ENCODE data around the gene TM2D3. TPM values are rescaled to one million over a fixed set of nuclear protein-coding genes. Genes with fewer than 3 reads are reported as not detected.

Gene TM2D3
- total RNA-seq, 1 experiment from 2014 or later, result 23.1 TPM

GRCh38 chr15:101651554-101652097 lies 555 bp downstream of the TM2D3 start:
- no peak for TF ChIP-seq NR1H2 (CRISPR knock-in tag; IDR thresholded peaks at IDR 0.05)
- TF ChIP-seq KAT7 (CRISPR knock-in tag; IDR thresholded peaks at IDR 0.05; ENCODE audit: borderline replicate concordance), result no peak
- TF ChIP-seq, protein P1, sequence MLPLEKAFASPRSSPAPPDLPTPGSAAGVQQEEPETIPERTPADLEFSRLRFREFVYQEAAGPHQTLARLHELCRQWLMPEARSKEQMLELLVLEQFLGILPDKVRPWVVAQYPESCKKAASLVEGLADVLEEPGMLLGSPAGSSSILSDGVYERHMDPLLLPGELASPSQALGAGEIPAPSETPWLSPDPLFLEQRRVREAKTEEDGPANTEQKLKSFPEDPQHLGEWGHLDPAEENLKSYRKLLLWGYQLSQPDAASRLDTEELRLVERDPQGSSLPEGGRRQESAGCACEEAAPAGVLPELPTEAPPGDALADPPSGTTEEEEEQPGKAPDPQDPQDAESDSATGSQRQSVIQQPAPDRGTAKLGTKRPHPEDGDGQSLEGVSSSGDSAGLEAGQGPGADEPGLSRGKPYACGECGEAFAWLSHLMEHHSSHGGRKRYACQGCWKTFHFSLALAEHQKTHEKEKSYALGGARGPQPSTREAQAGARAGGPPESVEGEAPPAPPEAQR (CRISPR knock-in tag; IDR thresholded peaks at IDR 0.05), result no peak
- TF ChIP-seq CREM (CRISPR knock-in tag; IDR thresholded peaks at IDR 0.05), result no peak
- TF ChIP-seq AFF4 (CRISPR knock-in tag; IDR thresholded peaks at IDR 0.05; ENCODE audit: borderline replicate concordance), result no peak
- POLR2A ChIA-PET, result no interaction called here
- peak overlapping the region; percentile 93 for H3K27ac Mint-ChIP-seq
- H3K27me3 Mint-ChIP-seq (ENCODE audit: low read depth), result no peaks in the 10 kb centered on the region
- H3K4me1 Mint-ChIP-seq, result peaks cover 11% of the 10 kb centered on the region
- H3K9me3 Mint-ChIP-seq, result no peaks in the 10 kb centered on the region
- ATAC-seq, result peak; percentile 55
- H3K36me3 Mint-ChIP-seq, result peaks cover 12% of the 10 kb centered on the region
- CTCF ChIA-PET, result interaction anchor here (0.6 to 1.0 kb wide), 2 partner anchors 353 to 363 kb away, joined by 3 to 4 read pairs; no protein-coding TSS in a partner anchor
- no peak for DNase-seq (ENCODE audit: low spot score)
- peak overlapping the region; percentile 91 for H3K4me3 Mint-ChIP-seq

GRCh38 chr15:101650145-101650544 lies 2.0 kb downstream of the TM2D3 start:
- DNase-seq (ENCODE audit: low spot score) (no peak), ATAC-seq (no peak)
- no peaks in the 10 kb centered on the region for H3K9me3 Mint-ChIP-seq
- H3K4me3 Mint-ChIP-seq, result no peak overlapping the region
- peaks cover 11% of the 10 kb centered on the region for H3K4me1 Mint-ChIP-seq
- no peak for TF ChIP-seq ATF1 (CRISPR knock-in tag; IDR thresholded peaks at IDR 0.05)
- TF ChIP-seq, protein P2, sequence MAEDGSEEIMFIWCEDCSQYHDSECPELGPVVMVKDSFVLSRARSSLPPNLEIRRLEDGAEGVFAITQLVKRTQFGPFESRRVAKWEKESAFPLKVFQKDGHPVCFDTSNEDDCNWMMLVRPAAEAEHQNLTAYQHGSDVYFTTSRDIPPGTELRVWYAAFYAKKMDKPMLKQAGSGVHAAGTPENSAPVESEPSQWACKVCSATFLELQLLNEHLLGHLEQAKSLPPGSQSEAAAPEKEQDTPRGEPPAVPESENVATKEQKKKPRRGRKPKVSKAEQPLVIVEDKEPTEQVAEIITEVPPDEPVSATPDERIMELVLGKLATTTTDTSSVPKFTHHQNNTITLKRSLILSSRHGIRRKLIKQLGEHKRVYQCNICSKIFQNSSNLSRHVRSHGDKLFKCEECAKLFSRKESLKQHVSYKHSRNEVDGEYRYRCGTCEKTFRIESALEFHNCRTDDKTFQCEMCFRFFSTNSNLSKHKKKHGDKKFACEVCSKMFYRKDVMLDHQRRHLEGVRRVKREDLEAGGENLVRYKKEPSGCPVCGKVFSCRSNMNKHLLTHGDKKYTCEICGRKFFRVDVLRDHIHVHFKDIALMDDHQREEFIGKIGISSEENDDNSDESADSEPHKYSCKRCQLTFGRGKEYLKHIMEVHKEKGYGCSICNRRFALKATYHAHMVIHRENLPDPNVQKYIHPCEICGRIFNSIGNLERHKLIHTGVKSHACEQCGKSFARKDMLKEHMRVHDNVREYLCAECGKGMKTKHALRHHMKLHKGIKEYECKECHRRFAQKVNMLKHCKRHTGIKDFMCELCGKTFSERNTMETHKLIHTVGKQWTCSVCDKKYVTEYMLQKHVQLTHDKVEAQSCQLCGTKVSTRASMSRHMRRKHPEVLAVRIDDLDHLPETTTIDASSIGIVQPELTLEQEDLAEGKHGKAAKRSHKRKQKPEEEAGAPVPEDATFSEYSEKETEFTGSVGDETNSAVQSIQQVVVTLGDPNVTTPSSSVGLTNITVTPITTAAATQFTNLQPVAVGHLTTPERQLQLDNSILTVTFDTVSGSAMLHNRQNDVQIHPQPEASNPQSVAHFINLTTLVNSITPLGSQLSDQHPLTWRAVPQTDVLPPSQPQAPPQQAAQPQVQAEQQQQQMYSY (CRISPR knock-in tag; IDR thresholded peaks at IDR 0.05), result no peak
- no peak for TF ChIP-seq ATF6 (CRISPR knock-in tag; IDR thresholded peaks at IDR 0.05)
- no peak for TF ChIP-seq NFYB (CRISPR knock-in tag; conservative IDR thresholded peaks at IDR 0.05; ENCODE audit: low read depth)
- TF ChIP-seq NFE2L1 (CRISPR knock-in tag; IDR thresholded peaks at IDR 0.05), result no peak
- TF ChIP-seq ZNF263 (CRISPR knock-in tag; IDR thresholded peaks at IDR 0.05; ENCODE audit: low read depth), result no peak
- CTCF ChIA-PET, result no interaction called here
- no peaks in the 10 kb centered on the region for H3K27me3 Mint-ChIP-seq (ENCODE audit: low read depth)
- POLR2A ChIA-PET, result no interaction called here
- H3K27ac Mint-ChIP-seq, result no peak overlapping the region
- H3K36me3 Mint-ChIP-seq, result peaks cover 23% of the 10 kb centered on the region

All from WTC11 (cell line).